HEK293 (cell line): ENCODE data around the gene SLC1A3.

Source experiments
- CTCF ChIA-PET: fragments of 350-600 bp; formaldehyde crosslinking; extraction: SDS; loops from one replicate; lab custom pipeline; 2021; ENCODE audit warnings: antibody characterized with exemption; lab: Yijun Ruan, JAX
- POLR2A ChIA-PET: fragments of 300-600 bp; formaldehyde crosslinking; extraction: SDS; loops from one replicate; lab custom pipeline; 2020; ENCODE audit warnings: antibody characterized with exemption, inconsistent platforms; lab: Yijun Ruan, JAX
- H3K27ac ChIP-seq: fragments of 200-500 bp; sonication (Bioruptor generic); 2 replicates; pipeline ENCODE4 v1.5.1; 2014; ENCODE audit warnings: low read depth, low read length, control low read depth, inconsistent platforms; ENCODE audit errors: extremely low read depth
- H3K36me3 ChIP-seq, 2 experiments: fragments of 200-500 bp in 1 of 2; sonication (Bioruptor generic) in 1 of 2; 1 replicate in 1 of 2; 2 replicates in 1 of 2; pipeline ENCODE4 v1.5.1; 2014 to 2017; ENCODE audit warnings: inconsistent platforms in 2 of 2, low read length in 2 of 2; ENCODE audit not compliant: control insufficient read depth in 2 of 2, insufficient read depth in 1 of 2
- H3K4me1 ChIP-seq: fragments of 200-500 bp; sonication (Bioruptor generic); 2 replicates; pipeline ENCODE4 v1.5.1; 2014; ENCODE audit warnings: mild to moderate bottlenecking, low read length, inconsistent platforms; ENCODE audit not compliant: control insufficient read depth, insufficient read depth
- H3K4me3 ChIP-seq: 2 replicates; pipeline ENCODE4 v1.5.1; 2011; ENCODE audit warnings: low read depth, mild to moderate bottlenecking, control low read depth, low read length, moderate library complexity
- H3K9me3 ChIP-seq: fragments of 200-500 bp; sonication (Bioruptor generic); 2 replicates; pipeline ENCODE4 v1.5.1; 2014; ENCODE audit warnings: low read depth, low read length, inconsistent platforms; ENCODE audit not compliant: control insufficient read depth, insufficient read depth
- ATF2 ChIP-seq: fragments of 450-650 bp; formaldehyde crosslinking; IDR thresholded peaks from 2 replicates; pipeline ENCODE4 v1.5.1; 2016; ENCODE audit warnings: missing biosample characterization, missing genetic modification characterization, low read depth
- FEZF1 ChIP-seq: fragments of 450-650 bp; formaldehyde crosslinking; IDR thresholded peaks from 2 replicates; pipeline ENCODE4 v1.5.1; 2016; ENCODE audit warnings: missing biosample characterization, missing genetic modification characterization
- PRDM10 ChIP-seq: fragments of 450-650 bp; formaldehyde crosslinking; IDR thresholded peaks from 2 replicates; pipeline ENCODE4 v1.5.1; 2016; ENCODE audit warnings: missing biosample characterization, missing genetic modification characterization
- PRDM6 ChIP-seq: fragments of 450-650 bp; formaldehyde crosslinking; IDR thresholded peaks from 2 replicates; pipeline ENCODE4 v1.5.1; 2017; ENCODE audit warnings: missing biosample characterization, missing genetic modification characterization
- SCRT2 ChIP-seq: fragments of 450-650 bp; formaldehyde crosslinking; IDR thresholded peaks from 2 replicates; pipeline ENCODE4 v1.5.1; 2016; ENCODE audit warnings: missing biosample characterization, missing genetic modification characterization
- ZBTB20 ChIP-seq: fragments of 450-650 bp; formaldehyde crosslinking; IDR thresholded peaks from 2 replicates; pipeline ENCODE4 v1.5.1; 2016; ENCODE audit warnings: missing biosample characterization, missing genetic modification characterization
- ZBTB8A ChIP-seq: fragments of 450-650 bp; formaldehyde crosslinking; IDR thresholded peaks from 2 replicates; pipeline ENCODE4 v1.5.1; 2016; ENCODE audit warnings: missing biosample characterization, missing genetic modification characterization
- ZFP69B ChIP-seq: fragments of 450-650 bp; formaldehyde crosslinking; IDR thresholded peaks from 2 replicates; pipeline ENCODE4 v1.5.1; 2016; ENCODE audit warnings: missing biosample characterization, missing genetic modification characterization
- ZIC2 ChIP-seq: fragments of 450-650 bp; formaldehyde crosslinking; IDR thresholded peaks from 2 replicates; pipeline ENCODE4 v1.5.1; 2016; ENCODE audit warnings: missing biosample characterization, missing genetic modification characterization
- ZNF324 ChIP-seq: fragments of 450-650 bp; formaldehyde crosslinking; IDR thresholded peaks from 2 replicates; pipeline ENCODE4 v1.5.1; 2016; ENCODE audit warnings: missing biosample characterization, missing genetic modification characterization
- ZNF335 ChIP-seq: fragments of 450-650 bp; formaldehyde crosslinking; conservative IDR thresholded peaks from 2 replicates; pipeline ENCODE4 v1.5.1; 2016; ENCODE audit warnings: missing biosample characterization, missing genetic modification characterization
- ZNF518A ChIP-seq: fragments of 450-650 bp; formaldehyde crosslinking; conservative IDR thresholded peaks from 2 replicates; pipeline ENCODE4 v1.5.1; 2016; ENCODE audit warnings: low read depth, missing biosample characterization, missing genetic modification characterization
- ZNF549 ChIP-seq: fragments of 450-650 bp; IDR thresholded peaks from 2 replicates; pipeline ENCODE4 v1.5.1; 2018; ENCODE audit warnings: missing biosample characterization, missing genetic modification characterization, mild to moderate bottlenecking, inconsistent platforms, moderate library complexity
- ZNF692 ChIP-seq: fragments of 450-650 bp; formaldehyde crosslinking; IDR thresholded peaks from 2 replicates; pipeline ENCODE4 v1.5.1; 2016; ENCODE audit warnings: missing biosample characterization, missing genetic modification characterization

Gene SLC1A3

GRCh38 chr5:36703245-36703860 is 96.9 kb downstream of the SLC1A3 start (continued):
- TF ChIP-seq ZNF518A (tag by site-specific recombination) = peak; percentile 57
- peak; percentile 79 for TF ChIP-seq SCRT2 (tag by site-specific recombination)
- TF ChIP-seq ATF2 (tag by site-specific recombination) = no peak
- TF ChIP-seq, all 188 proteins: peak for 11

GRCh38 chr5:36704131-36704530 is 97.7 kb downstream of the SLC1A3 start:
- Histone ChIP-seq H3K27ac (no peak overlapping the region), H3K36me3 (no peaks in the 10 kb centered on the region), H3K9me3 (peaks cover 6% of the 10 kb centered on the region), H3K4me1 (peaks cover 6% of the 10 kb centered on the region), H3K4me3 (no peak overlapping the region)
- POLR2A ChIA-PET = no interaction called here
- 0 out of 2 replicates have a peak, but pooled peaks have one; percentile 19 for TF ChIP-seq ZBTB20 (tag by site-specific recombination)
- TF ChIP-seq ZIC2 = peak; percentile 58
- 0 out of 2 replicates have a peak, but pooled peaks have one; percentile 41 for TF ChIP-seq PRDM6
- TF ChIP-seq ZFP69B (tag by site-specific recombination) = peak; percentile 99
- no peak for TF ChIP-seq ZNF324 (tag by site-specific recombination)
- TF ChIP-seq ZNF549 (tag by site-specific recombination) = no peak
- TF ChIP-seq ZNF692 (tag by site-specific recombination) = peak; percentile 100
- peak; percentile 52; the same call in 1 of the 2 replicates for TF ChIP-seq ZNF335 (tag by site-specific recombination)
- peak; percentile 38; the same call in 1 of the 2 replicates for TF ChIP-seq FEZF1 (tag by site-specific recombination)
- TF ChIP-seq ZBTB8A (tag by site-specific recombination) = peak; percentile 52
- peak; percentile 27; the same call in 1 of the 2 replicates for TF ChIP-seq PRDM10 (tag by site-specific recombination)
- CTCF ChIA-PET = interaction anchor here (0.7 kb wide), 1 partner anchor 8 kb away, joined by 3 read pairs; no protein-coding TSS in a partner anchor
